Ramos (cell line): ENCODE measurements around the gene AARS2.

ENCODE experiments used
- in situ Hi-C: fragments of 300-500 bp; cut with MboI; formaldehyde crosslinking; loops from one replicate; pipeline ENCODE4 v1.14.3; 2022; ENCODE audit warnings: low sequenced_read_pairs; ENCODE audit not compliant: unreplicated experiment

AARS2 gene

DNA sequence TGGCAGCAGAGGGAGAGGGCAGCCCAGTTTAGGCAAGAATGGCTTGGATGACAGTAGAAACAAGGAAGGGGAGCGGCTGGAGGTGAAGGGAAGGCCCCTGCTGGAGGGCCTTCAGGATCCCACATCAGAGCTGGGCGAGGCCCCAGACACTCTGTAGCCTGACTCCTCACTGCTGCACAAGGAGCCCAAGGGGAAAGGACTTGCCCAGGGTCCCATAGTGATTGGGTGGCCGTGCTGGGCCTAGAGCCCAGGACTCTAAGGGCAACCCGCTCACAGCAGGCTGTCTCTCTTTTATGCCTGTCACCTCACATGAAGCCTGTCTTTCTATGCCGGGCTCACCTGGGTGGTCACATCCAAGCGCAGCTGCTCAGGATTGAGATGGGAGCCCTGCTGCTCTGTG lies 9.3 kb downstream of the AARS2 start:
- in situ Hi-C loops: no loop called here

GRCh38 chr6:44302856-44303255 lies 10.3 kb downstream of the AARS2 start:
- in situ Hi-C loops: no loop called here

DNA sequence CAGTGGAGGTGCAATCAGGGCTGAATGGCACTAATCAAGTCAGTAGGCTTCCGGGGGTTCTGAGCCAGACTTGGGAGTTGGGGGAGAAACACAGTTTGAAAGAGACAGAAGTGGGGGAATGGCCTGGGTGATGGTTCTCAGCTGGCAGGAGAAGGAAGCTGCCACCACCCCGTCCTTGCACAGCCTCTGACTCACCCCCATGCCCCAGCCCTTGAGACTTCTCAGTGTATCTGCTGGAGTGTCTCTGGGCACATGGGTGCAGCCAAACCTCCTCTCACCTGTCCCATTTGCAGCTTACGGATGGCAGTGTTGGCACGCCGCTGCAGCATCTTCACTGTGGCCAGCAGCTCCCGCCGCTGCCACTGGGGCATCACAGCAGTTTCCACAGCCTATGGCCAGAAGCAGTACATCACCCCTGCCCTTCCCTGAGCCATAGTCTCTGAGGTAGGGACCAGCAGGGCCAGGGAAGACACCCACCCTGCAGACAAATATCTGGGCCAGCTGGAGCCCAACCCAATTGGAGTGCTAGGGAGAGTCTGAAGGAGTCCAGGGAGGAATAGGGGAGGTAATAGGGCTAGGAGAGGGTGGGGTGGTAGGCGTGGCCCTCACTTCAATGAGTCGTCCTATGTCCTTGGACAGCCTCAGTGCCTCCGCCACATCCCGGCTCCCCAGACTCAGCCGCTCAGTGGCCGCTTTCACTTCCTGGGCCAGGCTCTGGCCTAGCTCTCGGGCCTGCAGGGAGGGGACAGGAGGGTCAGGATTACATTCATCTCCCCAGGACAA lies 11.2 kb downstream of the AARS2 start:
- in situ Hi-C loops: no loop called here

DNA sequence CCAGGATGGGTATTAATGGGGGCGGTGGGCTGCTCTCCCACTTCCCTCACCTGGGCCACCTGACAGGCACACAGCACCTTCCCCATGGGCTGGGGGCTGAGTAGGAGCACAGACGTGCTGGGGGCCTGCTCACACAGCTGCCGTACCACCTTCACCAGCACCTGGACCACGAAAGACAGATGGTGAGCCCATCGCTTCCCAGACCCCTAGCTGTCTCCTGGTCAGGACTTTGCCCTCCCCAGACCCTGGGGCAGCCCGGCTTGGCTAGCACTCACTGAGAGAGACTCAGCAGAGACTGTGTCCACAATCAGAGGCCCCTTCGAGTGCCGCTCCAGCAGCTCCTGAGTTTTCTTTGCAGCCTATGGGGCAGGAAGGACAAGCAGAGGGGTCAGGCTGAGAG lies 12.0 kb downstream of the AARS2 start:
- in situ Hi-C loops: no loop called here

DNA sequence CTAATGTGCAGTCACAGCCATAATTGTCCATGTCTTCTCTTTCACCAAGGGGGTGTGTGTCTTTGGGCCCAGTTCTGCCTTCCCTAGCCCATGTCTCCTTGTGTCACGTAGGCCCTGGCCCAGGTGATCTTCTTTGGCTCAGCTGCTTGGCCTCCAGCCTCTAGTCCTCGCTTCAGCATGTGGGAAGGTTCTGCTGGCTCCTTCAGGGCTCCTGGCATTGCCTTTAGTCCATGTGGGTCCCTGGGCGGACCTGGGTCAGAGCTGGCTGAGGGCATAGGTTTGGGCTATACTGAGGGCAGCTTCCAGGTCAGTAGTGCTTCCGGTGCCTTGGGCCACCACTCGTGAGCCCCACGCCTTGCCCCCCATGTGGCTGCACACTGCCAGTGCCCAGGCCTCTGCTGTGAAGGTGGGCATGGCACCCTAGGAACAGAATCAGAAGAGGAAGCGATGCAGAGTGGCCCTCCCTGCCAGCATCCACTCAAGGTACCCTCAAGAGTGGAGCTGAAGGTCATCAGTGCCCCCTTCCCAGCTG lies 12.8 kb downstream of the AARS2 start:
- in situ Hi-C loops: no loop called here

DNA sequence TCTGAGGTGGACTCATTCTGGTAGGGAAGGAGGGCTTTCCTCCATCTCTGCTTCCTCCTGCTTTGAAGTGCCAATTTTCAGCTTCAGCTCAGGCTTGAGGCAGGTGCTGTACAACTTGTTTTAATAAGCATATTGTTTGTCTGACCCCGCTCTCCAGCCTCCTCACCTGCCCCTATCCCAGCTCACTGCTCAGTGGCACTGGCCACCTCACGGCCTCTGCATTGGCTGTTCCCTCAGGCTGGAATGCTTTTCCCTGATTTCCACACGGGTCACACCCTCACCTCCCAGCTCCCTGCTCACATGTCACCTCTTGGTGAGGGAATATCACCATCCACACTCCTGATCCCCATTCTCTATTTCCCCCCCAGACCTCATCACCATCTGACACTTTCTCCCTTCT lies 14.3 kb downstream of the AARS2 start:
- in situ Hi-C loops: no loop called here

DNA sequence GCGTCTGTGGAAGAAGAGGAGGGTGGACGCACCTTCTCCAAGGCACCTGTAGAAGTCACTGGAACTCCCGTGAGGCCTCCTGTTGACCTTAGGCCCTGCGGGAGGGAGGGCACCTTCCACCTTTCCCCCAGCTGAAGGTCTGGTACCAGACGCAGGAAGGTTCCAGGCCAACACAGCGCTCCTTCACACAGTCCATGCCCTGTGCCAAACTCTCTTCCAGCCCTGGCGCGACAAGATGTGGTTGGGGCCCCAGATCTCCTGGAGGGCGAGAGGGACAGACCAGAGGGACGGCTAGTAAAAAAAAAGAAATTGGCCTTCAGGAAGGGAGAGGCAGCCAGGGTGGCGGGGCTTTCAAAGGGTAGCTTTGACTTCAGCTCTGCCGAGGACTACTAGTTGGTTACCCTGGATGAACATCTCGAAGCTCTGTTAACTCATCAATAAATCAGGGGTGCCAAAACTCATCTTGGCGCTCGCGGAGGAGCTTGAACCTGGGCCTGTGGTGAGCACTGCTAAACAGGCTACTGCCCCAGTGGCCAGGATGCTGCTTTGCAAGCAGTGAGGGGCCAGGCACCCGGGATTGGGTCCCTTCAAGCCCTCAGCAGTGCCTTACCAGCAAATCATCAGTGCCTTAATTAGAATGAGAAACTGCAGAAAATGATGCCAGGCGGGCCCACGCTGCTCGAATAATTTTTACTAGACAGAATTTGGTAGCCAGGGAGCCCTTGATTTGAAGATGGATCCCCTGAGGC lies 14.9 kb downstream of the AARS2 start:
- in situ Hi-C loops: no loop called here

DNA sequence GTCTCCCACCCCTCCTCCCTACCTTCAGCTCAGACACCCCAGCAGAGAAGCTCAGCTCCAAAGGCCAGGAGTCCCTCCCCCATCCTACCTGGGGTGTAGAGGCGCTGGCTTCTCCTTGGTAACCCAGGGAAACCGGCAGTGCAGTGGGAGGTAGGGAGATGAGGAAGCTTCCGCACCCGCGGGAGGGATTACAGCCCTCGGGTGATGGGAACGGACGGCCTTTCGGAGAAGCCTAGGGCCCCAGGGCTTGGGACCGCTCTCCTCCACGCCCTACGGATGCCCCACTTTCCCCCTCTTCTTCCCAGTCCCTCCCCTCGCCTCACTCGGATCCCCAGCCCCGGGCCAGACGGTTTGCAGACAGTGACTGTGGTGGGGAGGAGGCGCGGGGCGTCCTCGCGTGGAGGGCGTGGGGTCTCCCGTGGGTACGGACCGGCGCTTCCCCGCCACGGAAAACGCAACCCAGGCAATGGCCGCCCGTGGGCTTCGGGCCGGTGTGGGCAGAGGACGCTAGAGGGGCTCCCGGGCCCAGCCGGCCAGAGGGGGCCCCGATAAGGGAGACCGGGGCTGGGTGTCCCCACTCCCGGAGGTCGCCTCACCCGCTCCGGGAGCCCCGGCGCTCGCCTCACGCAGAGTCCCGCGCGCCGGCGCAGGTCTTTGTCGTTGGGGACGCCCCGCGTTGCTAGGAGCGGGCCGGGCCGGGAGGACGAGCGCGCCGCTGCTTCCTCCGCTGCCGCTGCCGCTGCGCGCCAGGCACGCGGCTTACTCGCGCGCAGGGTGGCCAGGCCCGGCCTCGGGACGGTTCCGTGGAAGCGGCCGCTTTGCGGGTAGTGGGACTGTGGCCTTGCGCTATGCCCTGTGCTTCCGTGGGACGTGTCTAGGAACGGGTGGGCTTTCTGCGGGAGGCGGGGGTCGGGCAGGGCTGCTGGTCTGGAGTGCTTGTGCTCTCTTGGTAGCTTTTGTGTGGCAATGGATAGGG lies 15.8 kb downstream of the AARS2 start:
- in situ Hi-C loops: no loop called here

DNA sequence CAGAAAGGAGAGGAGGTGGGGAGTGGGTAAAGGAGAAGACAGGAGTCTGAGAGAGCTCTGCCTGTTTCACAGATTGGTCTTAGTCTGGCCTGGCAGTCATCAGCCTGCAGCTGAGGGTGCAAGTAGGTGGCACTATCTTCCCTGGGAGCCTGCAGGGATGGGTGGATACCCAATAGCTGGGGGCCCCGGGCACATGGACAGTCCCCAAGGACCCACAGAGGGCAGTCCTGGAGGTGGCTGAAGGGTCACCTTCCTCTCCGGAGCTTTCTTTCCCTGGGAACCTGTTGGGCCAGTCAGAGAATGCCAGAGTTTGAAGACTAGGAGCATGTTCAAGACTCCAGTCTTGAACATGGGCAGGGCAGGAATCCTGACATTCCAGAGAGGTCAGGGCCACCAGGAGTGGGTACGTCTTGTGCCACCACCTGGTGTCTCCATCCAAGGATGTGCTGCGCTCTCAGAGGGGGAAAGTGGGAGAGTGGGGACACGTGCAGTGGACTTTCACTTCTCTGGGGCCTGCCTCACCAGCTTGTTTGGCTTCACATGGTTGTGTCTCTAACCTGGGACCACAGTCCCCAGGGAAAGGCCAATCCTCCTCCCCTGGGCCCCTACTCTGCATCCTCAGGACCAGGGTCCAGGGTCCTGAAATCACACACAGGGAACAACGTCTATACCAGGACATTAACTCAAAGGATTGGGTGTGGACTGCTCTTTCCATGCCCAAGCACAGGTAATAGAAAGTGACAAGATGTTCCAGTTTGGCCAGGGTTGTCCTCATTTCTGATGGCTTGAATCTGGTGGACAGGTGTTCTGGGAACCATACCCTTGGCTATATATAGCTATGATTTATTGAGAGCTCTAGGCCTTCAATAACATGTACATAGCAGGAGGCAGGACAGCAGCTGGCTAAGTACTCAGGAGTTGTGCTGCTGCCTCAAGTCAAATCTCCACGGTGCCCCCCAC lies 18.0 kb downstream of the AARS2 start:
- in situ Hi-C loops: no loop called here

DNA sequence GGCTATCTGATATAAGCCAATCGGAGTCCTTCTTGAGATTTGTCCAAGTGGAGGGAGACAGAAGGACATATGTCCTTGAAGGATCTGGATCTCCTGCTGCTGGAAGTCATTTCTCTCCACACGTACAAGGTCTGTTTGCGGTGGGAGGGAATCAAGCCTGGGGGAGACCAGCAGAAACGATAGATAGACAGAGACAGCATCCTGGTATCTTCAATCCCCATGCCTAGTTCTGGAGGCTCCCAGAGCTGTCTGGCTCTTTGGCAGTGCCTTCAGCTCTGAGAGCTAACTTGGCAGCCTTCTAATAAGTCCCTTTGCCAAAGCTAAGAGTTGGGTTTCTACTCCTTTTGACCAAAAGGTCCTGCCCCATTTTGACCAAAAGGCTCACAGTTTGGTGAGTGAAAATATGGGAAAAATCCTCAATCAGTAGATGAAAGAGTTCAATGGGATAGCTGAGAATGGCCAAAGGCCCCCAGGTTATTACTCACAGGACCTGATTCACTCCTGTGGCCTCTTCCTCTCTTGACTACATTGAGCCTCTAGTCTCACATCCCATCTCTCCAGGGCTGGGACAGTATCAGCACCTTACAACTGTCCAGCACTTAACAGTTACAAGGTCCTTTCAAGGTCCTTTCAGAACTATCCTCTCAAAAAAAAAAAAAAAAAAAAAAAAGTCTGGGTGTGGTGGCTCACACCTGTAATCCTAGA lies 20.3 kb downstream of the AARS2 start:
- in situ Hi-C loops: no loop called here

DNA sequence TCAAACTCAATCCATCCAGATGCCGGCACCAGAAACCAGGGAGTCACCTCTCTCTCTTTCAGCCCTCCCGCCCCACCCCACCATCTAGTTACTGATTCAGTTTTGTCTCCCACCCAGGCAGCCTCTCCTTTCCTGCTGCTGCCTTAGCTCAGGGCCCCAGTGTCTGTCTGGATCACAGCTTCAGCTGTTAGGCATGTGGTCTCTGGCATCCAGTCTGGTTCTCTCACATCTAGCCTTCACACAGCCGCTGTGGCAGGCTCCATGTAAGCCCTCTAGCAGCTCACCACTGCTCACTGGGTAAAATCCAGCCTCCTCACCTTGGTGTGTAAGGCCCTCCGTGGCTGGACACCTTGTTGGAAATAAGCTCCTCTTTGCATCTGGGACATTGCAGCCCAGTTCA lies 21.3 kb downstream of the AARS2 start:
- in situ Hi-C loops: no loop called here

DNA sequence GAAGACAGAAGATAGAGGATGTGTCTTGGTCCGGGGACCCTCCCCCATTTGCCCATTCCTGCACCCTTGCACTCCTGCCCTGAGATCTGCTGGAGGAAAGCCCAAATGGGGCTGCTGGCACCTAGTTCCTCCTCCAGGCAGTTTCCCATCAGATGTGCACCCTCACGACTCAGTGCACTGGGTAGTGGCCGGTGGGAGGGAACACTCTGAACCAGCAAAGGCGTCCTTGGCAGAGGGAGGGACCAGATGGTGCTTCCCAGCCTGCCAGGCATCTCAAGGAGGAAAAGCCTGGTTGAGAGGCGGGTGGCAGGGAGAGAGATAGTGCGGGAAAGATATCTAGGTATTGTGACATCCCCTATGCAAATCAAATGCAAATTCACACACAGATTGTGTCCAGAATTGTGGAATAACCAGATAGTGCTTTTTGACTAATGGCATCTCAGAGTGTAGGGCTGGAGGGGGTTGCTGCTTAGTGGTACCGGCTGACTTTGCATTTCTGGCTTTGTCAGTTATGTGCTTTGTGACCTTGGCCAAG lies 23.4 kb downstream of the AARS2 start:
- in situ Hi-C loops: no loop called here

DNA sequence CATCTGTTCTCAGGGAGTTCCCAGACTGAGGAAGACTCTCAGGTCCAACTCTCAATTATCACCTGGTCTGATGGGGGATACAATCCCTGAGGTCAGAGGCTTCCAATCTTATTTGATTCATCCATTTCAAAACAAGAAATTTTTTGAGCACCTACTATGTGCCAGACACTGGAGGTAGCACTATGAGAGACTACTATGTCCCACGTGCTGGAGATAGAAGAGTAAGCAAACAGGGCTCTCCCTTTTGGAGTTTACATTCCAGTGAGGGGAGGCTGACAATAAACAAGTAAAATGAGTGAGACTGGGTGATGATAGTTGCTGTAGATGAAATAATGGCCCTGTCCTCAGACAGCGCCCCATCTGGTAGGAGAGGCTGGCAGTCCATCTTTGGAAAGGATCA lies 26.4 kb downstream of the AARS2 start:
- in situ Hi-C loops: no loop called here

DNA sequence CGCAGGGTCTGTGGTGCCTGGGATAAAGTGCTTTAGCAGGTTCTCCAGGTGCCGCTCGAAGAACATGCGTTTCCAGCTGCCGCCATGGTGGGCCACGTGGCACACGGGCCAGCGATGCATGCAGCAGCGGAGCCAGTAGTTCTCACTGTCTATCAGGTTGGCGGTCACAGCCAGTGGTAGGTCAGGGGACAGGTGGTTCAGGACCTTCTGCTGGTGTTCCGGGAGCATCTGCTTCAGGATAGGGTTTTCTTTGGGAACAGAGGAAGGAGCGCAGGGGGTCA lies 26.9 kb downstream of the AARS2 start:
- in situ Hi-C loops: no loop called here

DNA sequence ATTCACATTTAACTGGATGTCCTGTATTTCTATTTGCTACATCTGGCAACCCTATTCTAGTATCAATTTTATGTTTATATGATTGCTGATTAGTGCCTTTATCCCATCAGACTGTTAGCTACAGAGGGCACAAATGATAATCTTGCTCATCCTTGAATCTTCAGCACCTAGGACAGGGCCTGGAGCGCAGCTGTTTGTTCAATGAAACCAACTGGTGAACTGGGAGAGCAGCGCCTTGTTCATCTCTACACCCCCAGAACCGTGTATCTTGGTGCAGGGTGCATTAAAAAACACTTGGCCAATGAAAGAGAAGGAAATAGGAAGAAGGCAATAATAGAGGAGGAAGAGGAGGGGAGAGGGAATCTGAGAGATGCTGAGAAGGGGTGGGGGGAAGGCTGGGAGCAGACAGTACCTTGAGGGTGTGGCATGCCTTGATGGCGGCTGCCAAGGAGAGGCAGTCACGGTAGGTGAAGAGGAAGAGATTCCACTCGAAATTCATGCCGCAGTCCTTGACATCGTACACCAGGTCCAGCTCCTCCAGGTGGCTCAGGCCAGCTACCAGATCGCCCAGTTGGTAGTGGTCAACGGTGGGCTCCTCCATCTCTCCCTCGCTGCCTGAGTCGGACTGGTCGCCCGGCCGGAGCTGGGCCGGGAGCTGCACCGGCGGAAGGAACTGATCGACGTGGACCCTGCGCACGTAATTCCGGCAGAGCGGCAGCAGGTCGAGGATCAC lies 27.4 kb downstream of the AARS2 start:
- in situ Hi-C loops: no loop called here

GRCh38 chr6:44284867-44285266 lies 28.3 kb downstream of the AARS2 start:
- in situ Hi-C loops: no loop called here

GRCh38 chr6:44284121-44284520 lies 29.0 kb downstream of the AARS2 start:
- in situ Hi-C loops: no loop called here
